ENCODE data around the gene CNTNAP1. TPM values are rescaled to one million over a fixed set of nuclear protein-coding genes. Genes with fewer than 3 reads are reported as not detected.

Gene CNTNAP1
- total RNA-seq, 1 experiment from 2014 or later = 7.7 TPM

DNA sequence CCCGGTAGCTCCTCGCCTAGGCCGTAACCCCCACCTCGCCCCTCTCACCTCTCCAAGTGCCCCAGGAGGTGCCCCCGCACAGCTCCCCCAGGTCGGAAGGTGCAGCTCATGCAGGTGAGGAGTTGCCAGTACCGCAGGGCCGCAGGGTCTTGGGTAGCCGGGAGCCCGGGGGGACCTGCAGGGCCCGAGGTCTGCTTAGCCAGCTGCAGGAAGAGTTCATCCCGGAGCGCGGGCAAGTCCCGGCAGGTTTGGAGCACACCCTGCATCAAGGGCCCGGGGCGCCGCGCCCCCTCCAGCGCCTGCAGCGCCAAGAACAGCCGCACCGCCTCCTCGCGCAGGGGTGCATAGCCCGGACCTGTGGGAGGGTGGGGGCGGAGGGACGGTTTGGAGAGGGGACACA is 10.3 kb upstream of the CNTNAP1 start:
- no peak overlapping the region for H2BK15ac ChIP-seq (ENCODE audit: low read depth, low read length)
- H3K79me2 ChIP-seq (ENCODE audit: insufficient read depth, low read length) = no peaks in the 10 kb centered on the region; the same call in 1 of the 2 replicates
- no peak overlapping the region for H3K23ac ChIP-seq (ENCODE audit: insufficient read length, low read depth, low read length)
- H4K8ac ChIP-seq (replicated peaks; ENCODE audit: insufficient read length, low read depth, low read length) = no peak overlapping the region
- peak; percentile 74 for DNase-seq
- H3K56ac ChIP-seq (ENCODE audit: insufficient read length, low read depth, low read length) = no peak overlapping the region
- Mint-ChIP-seq H3K4me1 (peaks cover 28 to 44% of the 10 kb centered on the region in 2 experiments), H3K9me3 (no peaks in the 10 kb centered on the region), H3K27ac (no peak overlapping the region), H3K27me3 (ENCODE audit: low read depth) (peaks cover 4% of the 10 kb centered on the region; the same call in 1 of the 2 replicates), H3K36me3 (ENCODE audit: insufficient read depth in 1 of 3, low read depth in 3 of 3) (peaks cover 14 to 40% (median 32%) of the 10 kb centered on the region in 3 experiments), H3K4me3 (peak overlapping the region in 1 of 2 experiments; percentile 40; a peak in 1 of 5 replicates)
- H3K27ac ChIP-seq (ENCODE audit: insufficient read length, low read depth, low read length) = no peak overlapping the region
- H3K4ac ChIP-seq (ENCODE audit: low read depth, low read length) = no peak overlapping the region
- H3K4me2 ChIP-seq (ENCODE audit: insufficient read depth, insufficient read length, low read length) = no peak overlapping the region
- H2AFZ ChIP-seq (ENCODE audit: low read length) = no peak overlapping the region
- no peaks in the 10 kb centered on the region for H3K27me3 ChIP-seq (ENCODE audit: insufficient read depth, low read length)
- no peak overlapping the region for H4K91ac ChIP-seq (ENCODE audit: insufficient read length, low read depth, low read length)
- H3K14ac ChIP-seq (ENCODE audit: insufficient read depth, low read length) = no peak overlapping the region
- H2BK12ac ChIP-seq (ENCODE audit: insufficient read length, low read depth, low read length) = no peak overlapping the region
- H2BK5ac ChIP-seq (ENCODE audit: insufficient read length, low read length) = no peak overlapping the region
- no peak overlapping the region for H2BK120ac ChIP-seq (ENCODE audit: low read depth, low read length, poor library complexity, severe bottlenecking)
- WGBS (ENCODE audit: extremely low coverage, insufficient read length, low lambda C conversion rate) = no CpG with 5 or more reads among the region's 28 CpGs
- no peak overlapping the region for H3K18ac ChIP-seq (ENCODE audit: insufficient read length, low read depth, low read length)
- H2AK5ac ChIP-seq (ENCODE audit: insufficient read length, low read length) = no peak overlapping the region
- H4K5ac ChIP-seq (ENCODE audit: insufficient read length, low read depth, low read length) = no peak overlapping the region
- H3T11ph ChIP-seq (ENCODE audit: low read length) = no peak overlapping the region
- TF ChIP-seq, protein P1, sequence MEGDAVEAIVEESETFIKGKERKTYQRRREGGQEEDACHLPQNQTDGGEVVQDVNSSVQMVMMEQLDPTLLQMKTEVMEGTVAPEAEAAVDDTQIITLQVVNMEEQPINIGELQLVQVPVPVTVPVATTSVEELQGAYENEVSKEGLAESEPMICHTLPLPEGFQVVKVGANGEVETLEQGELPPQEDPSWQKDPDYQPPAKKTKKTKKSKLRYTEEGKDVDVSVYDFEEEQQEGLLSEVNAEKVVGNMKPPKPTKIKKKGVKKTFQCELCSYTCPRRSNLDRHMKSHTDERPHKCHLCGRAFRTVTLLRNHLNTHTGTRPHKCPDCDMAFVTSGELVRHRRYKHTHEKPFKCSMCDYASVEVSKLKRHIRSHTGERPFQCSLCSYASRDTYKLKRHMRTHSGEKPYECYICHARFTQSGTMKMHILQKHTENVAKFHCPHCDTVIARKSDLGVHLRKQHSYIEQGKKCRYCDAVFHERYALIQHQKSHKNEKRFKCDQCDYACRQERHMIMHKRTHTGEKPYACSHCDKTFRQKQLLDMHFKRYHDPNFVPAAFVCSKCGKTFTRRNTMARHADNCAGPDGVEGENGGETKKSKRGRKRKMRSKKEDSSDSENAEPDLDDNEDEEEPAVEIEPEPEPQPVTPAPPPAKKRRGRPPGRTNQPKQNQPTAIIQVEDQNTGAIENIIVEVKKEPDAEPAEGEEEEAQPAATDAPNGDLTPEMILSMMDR (conservative IDR thresholded peaks at IDR 0.05) = no peak
- H2BK20ac ChIP-seq (ENCODE audit: low read depth, low read length, poor library complexity, severe bottlenecking) = no peak overlapping the region
- H3K4me1 ChIP-seq (ENCODE audit: insufficient read depth, low read length) = peaks cover 4% of the 10 kb centered on the region; the same call in 1 of the 2 replicates
- H3K79me1 ChIP-seq (ENCODE audit: insufficient read depth, low read depth, low read length, poor library complexity, severe bottlenecking) = no peaks in the 10 kb centered on the region
- no peaks in the 10 kb centered on the region for H3K9me3 ChIP-seq (ENCODE audit: control insufficient read depth, low read depth, low read length)
- no peak overlapping the region for H3K9ac ChIP-seq (ENCODE audit: extremely low read depth, insufficient read length, low read length)
- peaks cover 26% of the 10 kb centered on the region for H3K23me2 ChIP-seq (ENCODE audit: insufficient read length, low read depth, low read length, poor library complexity, severe bottlenecking)
- no peaks in the 10 kb centered on the region for H4K20me1 ChIP-seq (ENCODE audit: control insufficient read depth, insufficient read depth, insufficient read length)

All from H9 (cell line).